Loucy (cell line): ENCODE results near the gene MUC12.

ENCODE experiments used
- H2AFZ ChIP-seq: fragments of 200-600 bp; sonication (generic); 2 replicates; pipeline ENCODE4 v1.6.0; 2016; ENCODE audit warnings: antibody characterized with exemption, mild to moderate bottlenecking, low read length, moderate library complexity
- H3F3A ChIP-seq: fragments of 200-600 bp; 2 replicates; pipeline ENCODE4 v1.6.0; 2016; ENCODE audit warnings: antibody characterized with exemption, low read depth, mild to moderate bottlenecking
- H3K27me3 ChIP-seq: fragments of 200-600 bp; sonication (generic); 2 replicates; pipeline ENCODE4 v1.6.1; 2014; ENCODE audit warnings: low read length, mild to moderate bottlenecking; ENCODE audit not compliant: insufficient read depth, poor library complexity, severe bottlenecking
- H3K36me3 ChIP-seq: fragments of 200-600 bp; sonication (generic); 2 replicates; pipeline ENCODE4 v1.6.1; 2016; ENCODE audit warnings: low read length; ENCODE audit not compliant: insufficient read depth
- H3K4me1 ChIP-seq: fragments of 200-600 bp; sonication (generic); 2 replicates; pipeline ENCODE4 v1.5.1; 2014; ENCODE audit warnings: low read length, mild to moderate bottlenecking; ENCODE audit not compliant: insufficient read depth, poor library complexity, severe bottlenecking
- H3K4me2 ChIP-seq: fragments of 200-600 bp; sonication (generic); 2 replicates; pipeline ENCODE4 v1.6.0; 2014; ENCODE audit warnings: antibody characterized with exemption, low read length, low read depth, mild to moderate bottlenecking; ENCODE audit not compliant: poor library complexity, severe bottlenecking
- H3K4me3 ChIP-seq: fragments of 200-600 bp; sonication (generic); 2 replicates; pipeline ENCODE4 v1.5.1; 2014; ENCODE audit warnings: low read length, mild to moderate bottlenecking, mixed read lengths; ENCODE audit not compliant: poor library complexity, severe bottlenecking
- H3K79me2 ChIP-seq: fragments of 200-600 bp; sonication (generic); 2 replicates; pipeline ENCODE4 v1.6.1; 2014; ENCODE audit warnings: low read length; ENCODE audit not compliant: insufficient read depth
- H3K9ac ChIP-seq: fragments of 200-600 bp; sonication (generic); 2 replicates; pipeline ENCODE4 v1.6.0; 2014; ENCODE audit warnings: mild to moderate bottlenecking, low read depth, low read length, moderate library complexity; ENCODE audit not compliant: poor library complexity, severe bottlenecking
- H3K9me2 ChIP-seq: fragments of 200-600 bp; sonication (generic); replicated peaks from 2 replicates; pipeline ENCODE4 v1.6.1; 2016; ENCODE audit warnings: low read depth, low read length, mixed read lengths
- H3K9me3 ChIP-seq: fragments of 200-600 bp; sonication (generic); 2 replicates; pipeline ENCODE4 v1.6.1; 2014; ENCODE audit warnings: mild to moderate bottlenecking, antibody characterized with exemption, low read length, low read depth; ENCODE audit not compliant: insufficient read depth
- H4K20me1 ChIP-seq: fragments of 200-600 bp; sonication (generic); 2 replicates; pipeline ENCODE4 v1.6.0; 2014; ENCODE audit warnings: antibody characterized with exemption, low read length, mild to moderate bottlenecking; ENCODE audit not compliant: insufficient read depth, poor library complexity, severe bottlenecking
- CTCF ChIP-seq: fragments of 200-600 bp; sonication (generic); conservative IDR thresholded peaks from 2 replicates; pipeline ENCODE4 v1.5.1; 2014; ENCODE audit warnings: mild to moderate bottlenecking, antibody characterized with exemption, low read length
- EZH2phosphoT487 ChIP-seq: fragments of 200-600 bp; IDR thresholded peaks from 2 replicates; pipeline ENCODE4 v1.6.1; 2018; ENCODE audit warnings: antibody characterized with exemption, mild to moderate bottlenecking, moderate library complexity, borderline replicate concordance

The MUC12 gene

GRCh38 chr7:100942045-100942774 is 27.2 kb upstream of the MUC12 start:
- H3K4me3 ChIP-seq: no peak overlapping the region
- no peak overlapping the region for H3K4me2 ChIP-seq
- no peak overlapping the region for H2AFZ ChIP-seq
- no peaks in the 10 kb centered on the region for H4K20me1 ChIP-seq
- TF ChIP-seq CTCF (no peak), EZH2phosphoT487 (no peak)
- H3K9me2 ChIP-seq: no peaks in the 10 kb centered on the region
- no peaks in the 10 kb centered on the region for H3K27me3 ChIP-seq
- no peaks in the 10 kb centered on the region for H3K9me3 ChIP-seq
- H3F3A ChIP-seq: no peaks in the 10 kb centered on the region
- H3K9ac ChIP-seq: no peak overlapping the region
- no peaks in the 10 kb centered on the region for H3K79me2 ChIP-seq
- H3K36me3 ChIP-seq: no peaks in the 10 kb centered on the region
- no peaks in the 10 kb centered on the region for H3K4me1 ChIP-seq

GRCh38 chr7:100943693-100944092 is 25.7 kb upstream of the MUC12 start:
- Histone ChIP-seq H4K20me1 (no peaks in the 10 kb centered on the region), H3K9ac (no peak overlapping the region), H3K4me3 (no peak overlapping the region), H2AFZ (no peak overlapping the region), H3K9me3 (no peaks in the 10 kb centered on the region), H3K9me2 (no peaks in the 10 kb centered on the region), H3K79me2 (no peaks in the 10 kb centered on the region), H3K36me3 (no peaks in the 10 kb centered on the region), H3K27me3 (no peaks in the 10 kb centered on the region), H3K4me1 (no peaks in the 10 kb centered on the region), H3F3A (no peaks in the 10 kb centered on the region), H3K4me2 (no peak overlapping the region)
- TF ChIP-seq CTCF (no peak), EZH2phosphoT487 (no peak)

GRCh38 chr7:100944138-100944537 is 25.2 kb upstream of the MUC12 start:
- H3K4me1 ChIP-seq: no peaks in the 10 kb centered on the region
- H3F3A ChIP-seq: no peaks in the 10 kb centered on the region

More at GRCh38 chr7:100944138-100944537, 25.2 kb upstream of the MUC12 start:
- Histone ChIP-seq H2AFZ (no peak overlapping the region), H3K27me3 (no peaks in the 10 kb centered on the region), H3K79me2 (no peaks in the 10 kb centered on the region), H3K9ac (no peak overlapping the region), H3K36me3 (no peaks in the 10 kb centered on the region), H3K4me2 (no peak overlapping the region), H3K9me3 (no peaks in the 10 kb centered on the region), H3K4me3 (no peak overlapping the region), H4K20me1 (no peaks in the 10 kb centered on the region), H3K9me2 (no peaks in the 10 kb centered on the region)
- TF ChIP-seq EZH2phosphoT487 (no peak), CTCF (no peak)
